ENCODE measurements around the gene RNF6. TPM values are rescaled to one million over a fixed set of nuclear protein-coding genes. Genes with fewer than 3 reads are reported as not detected.

The RNF6 gene
- total and polyA plus RNA-seq, 2 donors (not counting 1 experiment from before 2014, with no cell fraction given): 20.1 to 52.4 TPM

DNA sequence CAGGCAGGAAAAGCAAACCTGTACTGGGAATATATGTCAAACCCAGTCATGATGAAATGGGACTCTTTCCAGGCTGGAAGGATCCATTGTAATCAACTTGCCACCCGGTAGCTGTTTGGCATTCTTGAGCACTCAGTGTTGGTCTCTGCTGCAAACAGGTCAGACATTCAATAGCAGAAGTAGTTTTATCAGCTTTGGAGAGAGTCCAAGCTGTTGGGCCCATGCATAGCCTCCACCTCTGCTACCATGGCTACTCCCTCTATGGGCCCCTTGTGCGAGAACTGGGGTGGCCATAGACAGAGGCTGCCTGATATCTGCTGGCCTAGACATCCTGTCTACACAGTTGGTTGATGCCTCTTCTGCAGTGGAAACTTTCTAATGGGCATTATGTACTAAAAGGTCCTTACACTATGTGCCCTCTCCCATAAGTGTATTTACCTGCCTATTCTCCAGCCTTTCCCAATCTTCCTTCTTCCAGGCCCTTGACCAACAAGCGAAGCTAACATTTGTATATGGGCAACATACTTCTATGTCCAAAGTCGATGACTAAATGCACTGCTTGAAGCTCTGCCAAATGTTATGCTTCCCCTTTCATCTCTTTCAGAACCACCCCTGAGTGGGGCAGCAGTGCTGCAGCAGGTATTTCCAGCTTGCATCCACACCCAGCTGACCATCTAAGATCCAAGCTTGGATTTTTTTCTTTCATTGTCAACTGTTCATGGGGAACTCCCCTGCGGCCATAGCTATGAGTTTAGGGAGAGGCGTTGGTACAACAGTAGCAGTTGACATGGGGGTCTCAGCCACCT is 5.3 kb upstream of the RNF6 start:
- POLR2A ChIA-PET: no interaction called here
- no peak for DNase-seq

More for the DNA sequence above, 5.3 kb upstream of the RNF6 start:
- H3K4me3 ChIP-seq (ENCODE audit: control extremely low read depth in 1 of 5, extremely low read depth in 1 of 5, insufficient read depth in 1 of 5, low read depth in 2 of 5, low read length in 4 of 5): no peak overlapping the region
- Mint-ChIP-seq H3K9me3 (ENCODE audit: insufficient read depth) (no peaks in the 10 kb centered on the region), H3K4me1 (peaks cover 10% of the 10 kb centered on the region), H3K27ac (no peak overlapping the region), H3K4me3 (no peak overlapping the region), H3K27me3 (peaks cover 8% of the 10 kb centered on the region)
- H3K9ac ChIP-seq (ENCODE audit: low read length): no peak overlapping the region
- peaks cover 6 to 9% of the 10 kb centered on the region in 2 donors for H3K4me1 ChIP-seq (ENCODE audit: control insufficient read depth in 2 of 2, insufficient read depth in 2 of 2, low read length in 2 of 2)
- TF ChIP-seq, protein P1, sequence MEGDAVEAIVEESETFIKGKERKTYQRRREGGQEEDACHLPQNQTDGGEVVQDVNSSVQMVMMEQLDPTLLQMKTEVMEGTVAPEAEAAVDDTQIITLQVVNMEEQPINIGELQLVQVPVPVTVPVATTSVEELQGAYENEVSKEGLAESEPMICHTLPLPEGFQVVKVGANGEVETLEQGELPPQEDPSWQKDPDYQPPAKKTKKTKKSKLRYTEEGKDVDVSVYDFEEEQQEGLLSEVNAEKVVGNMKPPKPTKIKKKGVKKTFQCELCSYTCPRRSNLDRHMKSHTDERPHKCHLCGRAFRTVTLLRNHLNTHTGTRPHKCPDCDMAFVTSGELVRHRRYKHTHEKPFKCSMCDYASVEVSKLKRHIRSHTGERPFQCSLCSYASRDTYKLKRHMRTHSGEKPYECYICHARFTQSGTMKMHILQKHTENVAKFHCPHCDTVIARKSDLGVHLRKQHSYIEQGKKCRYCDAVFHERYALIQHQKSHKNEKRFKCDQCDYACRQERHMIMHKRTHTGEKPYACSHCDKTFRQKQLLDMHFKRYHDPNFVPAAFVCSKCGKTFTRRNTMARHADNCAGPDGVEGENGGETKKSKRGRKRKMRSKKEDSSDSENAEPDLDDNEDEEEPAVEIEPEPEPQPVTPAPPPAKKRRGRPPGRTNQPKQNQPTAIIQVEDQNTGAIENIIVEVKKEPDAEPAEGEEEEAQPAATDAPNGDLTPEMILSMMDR (IDR thresholded peaks at IDR 0.05): no peak
- TF ChIP-seq EZH2 (IDR thresholded peaks at IDR 0.05; ENCODE audit: borderline replicate concordance, insufficient read depth, low read depth, low read length, poor library complexity, severe bottlenecking): no peak
- H3K9me3 ChIP-seq (ENCODE audit: control extremely low read depth in 1 of 3, control insufficient read depth in 2 of 3, insufficient read depth in 1 of 3, low read length in 2 of 3): peaks cover 0 to 3% (median 0%) of the 10 kb centered on the region in 3 donors
- H3K27ac ChIP-seq (ENCODE audit: low read length in 2 of 2): no peak overlapping the region
- H3K4me2 ChIP-seq (replicated peaks; ENCODE audit: low read depth, low read length, poor library complexity, severe bottlenecking): no peak overlapping the region
- no peaks in the 10 kb centered on the region for H4K20me1 ChIP-seq (ENCODE audit: control insufficient read depth, insufficient read depth, low read length, poor library complexity, severe bottlenecking)
- H2AFZ ChIP-seq (ENCODE audit: insufficient read depth, low read depth, low read length, poor library complexity, severe bottlenecking): no peak overlapping the region
- intact Hi-C loops (cut with micrococcal nuclease): loop anchor here (10.0 kb wide), 1 partner anchor 557 kb away; no protein-coding TSS in a partner anchor
- no peaks in the 10 kb centered on the region for H3K36me3 ChIP-seq (replicated peaks in 1 of 2; ENCODE audit: control extremely low read depth in 1 of 2, control insufficient read depth in 1 of 2, extremely low read depth in 1 of 2, insufficient read depth in 2 of 2, low read length in 1 of 2)
- CTCF ChIA-PET: interaction anchor here (1.3 kb wide), 1 partner anchor 42 kb away, joined by 5 read pairs; no protein-coding TSS in a partner anchor
- no peaks in the 10 kb centered on the region for H3K79me2 ChIP-seq (ENCODE audit: control insufficient read depth, insufficient read depth, low read length)
- WGBS (ENCODE audit: insufficient coverage): 91% methylated on average over 4 of the region's 6 CpGs
- H3K27me3 ChIP-seq (replicated peaks in 1 of 4; ENCODE audit: control extremely low read depth in 1 of 4, control insufficient read depth in 3 of 4, insufficient read depth in 4 of 4, low read length in 3 of 4): no peaks in the 10 kb centered on the region
- no peak for ATAC-seq (ENCODE audit: low read depth)

Data from B cell (primary cell).